ENCODE measurements around the gene SH2B2.
"Not testable (repeated sequence)": the region's sequence is repeated elsewhere in the genome, so short reads cannot be mapped to it uniquely, and the experiment has no call there.

Gene SH2B2

GRCh38 chr7:102306916-102307677 lies 20.4 kb downstream of the SH2B2 start:
- DNase-seq = peak; percentile 32

DNA sequence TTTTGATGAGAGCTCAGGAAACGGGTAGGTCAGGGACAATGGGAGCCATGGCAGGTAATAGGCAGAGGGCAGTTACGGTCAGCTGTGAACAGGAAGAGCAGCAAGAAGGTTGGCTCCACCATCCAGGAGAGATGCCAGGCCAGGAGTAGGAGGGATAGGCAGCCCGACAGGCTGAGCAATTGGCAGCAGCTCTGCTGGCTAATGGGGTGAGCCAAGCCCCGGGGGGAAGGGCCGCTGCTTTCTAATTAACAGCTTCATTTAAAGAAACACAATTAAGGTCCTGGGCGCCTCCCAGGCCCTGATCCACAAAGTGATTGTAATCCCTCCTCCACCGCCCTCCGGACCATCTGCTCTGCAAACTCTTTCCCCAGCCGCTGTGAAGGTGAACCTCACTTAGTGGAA lies 23.7 kb downstream of the SH2B2 start:
- DNase-seq = no peak

GRCh38 chr7:102312317-102312716 lies 25.6 kb downstream of the SH2B2 start:
- no peak for DNase-seq

GRCh38 chr7:102313997-102314780 lies 27.5 kb downstream of the SH2B2 start:
- no peak for DNase-seq

DNA sequence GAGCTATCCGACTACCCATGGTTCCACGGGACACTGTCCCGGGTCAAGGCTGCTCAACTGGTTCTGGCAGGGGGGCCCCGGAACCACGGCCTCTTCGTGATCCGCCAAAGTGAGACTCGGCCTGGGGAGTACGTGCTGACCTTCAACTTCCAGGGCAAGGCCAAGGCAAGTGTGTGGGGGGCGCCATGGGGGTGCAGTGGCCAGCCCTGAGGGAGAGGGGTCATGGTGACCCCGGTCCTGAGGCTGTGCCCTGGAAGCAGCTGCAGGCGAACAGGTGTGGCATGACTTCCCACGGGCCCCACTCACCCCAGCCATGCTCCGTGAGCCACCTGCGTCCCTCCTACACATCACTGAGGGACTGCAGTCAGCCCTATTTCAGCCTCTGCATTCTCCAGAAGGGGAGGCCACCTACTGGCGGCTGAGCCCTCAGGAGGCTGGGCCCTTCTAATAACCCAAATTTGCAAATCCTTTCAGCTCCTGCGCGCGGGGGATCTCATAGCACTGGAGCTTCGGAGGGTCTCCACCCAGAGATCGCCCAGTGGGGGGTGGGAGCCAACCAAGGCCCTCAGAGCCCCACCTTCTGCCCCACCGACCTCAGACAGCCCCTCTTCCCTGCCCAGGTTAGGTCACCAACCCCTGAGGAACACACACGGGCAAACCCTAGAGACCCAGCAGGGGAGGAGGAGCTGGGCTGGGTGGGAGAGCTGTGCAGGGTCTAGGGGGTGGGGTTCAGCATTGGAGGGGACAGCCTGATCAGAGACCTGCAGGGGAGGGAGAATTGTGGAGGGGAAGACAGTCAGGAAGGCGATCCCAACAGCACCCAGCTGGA lies 30.8 kb downstream of the SH2B2 start:
- no peak for DNase-seq

- no peak for DNase-seq
These were observed 31.9 kb downstream of the SH2B2 start for GRCh38 chr7:102318482-102318971.

GRCh38 chr7:102319671-102320070 lies 33.0 kb downstream of the SH2B2 start:
- no peak for DNase-seq

DNA sequence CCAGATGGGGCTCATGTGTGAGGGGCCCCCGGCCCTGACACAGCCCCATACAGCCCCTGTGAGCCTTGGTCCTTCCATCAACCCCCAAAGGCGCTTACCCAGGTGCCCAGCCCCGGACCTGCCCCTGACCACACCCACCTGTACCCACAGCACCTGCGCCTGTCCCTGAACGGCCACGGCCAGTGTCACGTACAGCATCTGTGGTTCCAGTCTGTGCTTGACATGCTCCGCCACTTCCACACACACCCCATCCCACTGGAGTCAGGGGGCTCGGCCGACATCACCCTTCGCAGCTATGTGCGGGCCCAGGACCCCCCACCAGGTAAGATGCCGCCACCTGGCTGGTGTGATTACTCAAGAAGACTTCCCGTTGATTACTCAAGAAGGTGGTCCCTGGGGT lies 33.5 kb downstream of the SH2B2 start:
- no peak for DNase-seq

GRCh38 chr7:102320601-102321350 lies 34.1 kb downstream of the SH2B2 start:
- no peak for DNase-seq

GRCh38 chr7:102321351-102322201 lies 34.9 kb downstream of the SH2B2 start:
- no peak for DNase-seq

DNA sequence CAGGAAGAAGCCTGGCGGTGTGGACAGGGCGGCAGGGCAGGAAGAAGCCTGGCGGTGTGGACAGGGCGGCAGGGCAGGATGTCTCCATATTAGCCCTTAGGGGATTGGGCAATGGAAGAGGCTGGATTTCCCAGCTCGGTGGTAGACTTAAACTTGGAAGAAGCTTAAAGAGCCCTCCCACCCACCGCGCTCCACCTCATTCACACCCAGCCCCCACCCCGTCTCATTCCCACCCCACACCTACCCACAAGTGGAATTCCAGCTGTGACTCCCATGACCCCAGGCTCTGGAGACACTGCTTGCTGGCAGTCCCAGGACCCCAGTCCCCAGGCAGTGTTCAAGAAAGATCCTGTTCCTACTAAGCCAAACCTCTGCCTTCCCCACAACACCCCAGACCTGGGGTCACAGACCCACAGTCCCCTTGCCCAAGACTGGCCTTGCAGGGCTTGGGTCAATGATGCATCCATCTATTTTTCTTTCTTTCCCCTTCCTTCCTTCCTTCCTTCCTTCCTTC lies 35.6 kb downstream of the SH2B2 start:
- DNase-seq = no peak

DNA sequence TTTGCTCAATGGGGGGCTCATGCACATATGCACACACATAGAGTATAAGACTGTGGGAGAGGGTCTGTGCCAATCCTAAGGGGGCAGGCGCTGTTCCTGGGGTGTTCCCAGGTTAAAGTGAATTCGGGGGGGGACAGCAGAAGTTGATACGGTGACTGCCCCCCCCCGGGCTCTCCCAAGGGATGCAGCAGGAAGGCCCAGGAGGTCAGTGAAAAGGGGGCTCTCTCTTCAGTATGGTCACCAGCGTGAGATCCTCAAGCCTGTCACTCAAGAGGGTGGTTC lies 37.2 kb downstream of the SH2B2 start:
- no peak for DNase-seq

DNA sequence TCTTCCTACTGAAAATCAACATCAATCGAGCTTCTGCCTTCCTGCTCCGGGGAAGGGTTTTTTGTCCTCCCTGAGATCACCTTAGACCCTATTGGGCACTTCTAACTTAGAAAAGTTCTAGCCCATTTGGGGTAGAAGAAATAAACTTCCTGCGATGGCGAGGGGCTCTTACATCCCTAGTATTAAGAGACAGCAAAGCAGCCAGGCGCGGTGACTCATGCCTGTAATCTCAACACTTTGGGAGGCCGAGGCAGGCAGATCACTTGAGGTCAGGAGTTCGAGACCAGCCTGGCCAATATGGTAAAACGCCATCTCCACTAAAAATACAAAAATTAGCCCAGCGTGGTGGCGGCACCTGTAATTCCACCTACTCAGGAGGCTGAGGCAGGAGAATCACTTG lies 38.4 kb downstream of the SH2B2 start:
- not testable (repeated sequence) for DNase-seq

DNA sequence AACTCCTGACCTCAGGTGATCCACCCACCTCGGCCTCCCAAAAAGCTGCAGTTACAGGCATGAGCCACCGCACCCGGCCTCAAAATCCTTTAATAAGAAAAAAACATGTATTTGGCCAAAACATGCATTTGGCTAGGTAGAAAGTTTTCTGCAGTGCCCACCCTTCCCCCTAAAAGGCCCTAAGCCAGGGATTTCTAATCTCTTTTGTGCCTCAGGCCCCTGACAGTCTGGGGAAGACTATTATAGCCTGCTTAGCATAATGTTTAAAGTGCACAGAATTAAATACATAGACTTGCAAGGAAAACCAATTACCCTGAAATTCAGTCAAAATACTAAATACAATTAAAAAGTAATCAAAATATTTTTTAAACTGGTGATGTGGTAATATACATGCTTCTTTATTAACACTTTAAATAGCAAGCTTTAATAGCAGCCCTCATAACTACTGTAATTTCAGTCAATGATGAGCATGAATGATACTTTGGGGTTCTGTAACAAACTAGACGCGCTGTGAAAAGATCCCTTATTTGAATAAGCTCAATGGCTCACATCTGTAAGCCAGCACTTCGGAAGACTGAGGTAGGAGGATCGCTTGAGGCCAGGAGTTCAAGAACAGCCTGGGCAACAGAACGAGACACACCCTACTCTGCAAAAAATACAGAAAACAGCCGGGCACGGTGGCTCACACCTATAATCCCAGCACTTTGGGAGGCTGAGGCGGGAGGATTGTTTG lies 39.7 kb downstream of the SH2B2 start:
- no peak for DNase-seq

GRCh38 chr7:102327183-102327582 lies 40.5 kb downstream of the SH2B2 start:
- DNase-seq = not testable (repeated sequence)

- DNase-seq = not testable (repeated sequence)
These were observed 42.2 kb downstream of the SH2B2 start for GRCh38 chr7:102328863-102329262.

DNA sequence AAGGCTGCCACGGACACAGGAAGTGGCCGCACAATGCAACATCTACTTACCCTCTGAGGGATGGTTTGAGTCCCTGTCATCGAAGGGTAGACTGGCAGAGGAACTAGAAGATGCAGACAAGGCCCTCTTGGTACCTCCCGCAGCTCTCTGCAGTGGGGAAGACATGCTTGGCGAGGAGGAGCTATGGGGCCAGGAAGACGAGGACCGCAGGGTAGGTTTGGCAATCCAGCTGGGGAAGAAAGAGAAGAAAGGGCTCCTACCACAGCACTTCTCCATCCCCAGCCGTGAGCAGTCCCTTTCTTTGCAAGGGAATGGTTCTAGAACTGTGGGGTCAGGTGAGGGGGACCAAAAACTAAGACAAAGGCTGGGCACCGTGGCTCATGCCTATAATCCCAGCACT lies 42.7 kb downstream of the SH2B2 start:
- DNase-seq = not testable (repeated sequence)

GRCh38 chr7:102330666-102331460 lies 44.2 kb downstream of the SH2B2 start:
- DNase-seq = not testable (repeated sequence)

DNA sequence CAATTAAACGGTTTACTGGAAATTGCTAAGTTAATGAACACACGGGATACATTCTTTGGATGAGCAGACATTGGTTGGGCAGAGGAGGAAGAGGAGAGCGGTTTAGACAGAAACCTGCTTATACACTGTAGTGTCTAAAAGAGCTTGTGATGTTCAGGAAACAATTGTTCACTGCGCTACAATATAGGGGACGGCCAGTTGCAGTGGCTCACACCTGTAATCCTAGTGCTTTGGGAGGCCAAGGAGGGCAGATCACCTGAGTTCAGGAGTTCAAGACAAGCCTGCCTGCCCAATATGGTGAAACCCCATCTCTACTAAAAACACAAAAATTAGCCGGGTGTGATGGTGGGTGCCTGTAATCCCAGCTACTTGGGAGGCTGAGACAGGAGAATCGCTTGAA lies 48.9 kb downstream of the SH2B2 start:
- DNase-seq = not testable (repeated sequence)

DNA sequence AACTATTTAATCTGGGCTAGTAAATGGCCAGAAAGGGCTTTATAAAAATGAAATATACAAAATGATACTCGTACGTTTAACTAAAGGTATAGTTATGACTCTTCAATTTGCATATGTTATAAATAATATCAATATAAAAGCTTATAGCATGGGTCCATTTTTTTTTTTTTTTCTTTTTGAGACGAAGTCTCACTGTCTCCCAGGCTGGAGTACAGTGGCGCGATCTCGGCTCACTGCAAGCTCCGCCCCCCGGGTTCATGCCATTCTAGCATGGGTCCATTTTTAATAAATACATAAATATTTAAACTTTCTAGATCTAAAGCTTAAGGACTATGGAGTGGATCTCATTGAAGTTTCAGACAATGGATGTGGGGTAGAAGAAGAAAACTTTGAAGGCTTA lies 50.3 kb downstream of the SH2B2 start:
- DNase-seq = not testable (repeated sequence)
